Activated T-cell treated with anti-CD3 and anti-CD28 coated beads for 48 hours (primary cell): Measurements from ENCODE around the gene ZNRF1.
"Not testable (repeated sequence)": the region's sequence is repeated elsewhere in the genome, so short reads cannot be mapped to it uniquely, and the experiment has no call there.

Source experiments
- DNase-seq: peaks from one replicate; pipeline ENCODE4 v3.0.0-alpha.2; 2020; ENCODE audit warnings: low read depth

ZNRF1 gene

GRCh38 chr16:75002474-75002873, 3.6 kb downstream of the ZNRF1 start:
- DNase-seq, result no peak

DNA sequence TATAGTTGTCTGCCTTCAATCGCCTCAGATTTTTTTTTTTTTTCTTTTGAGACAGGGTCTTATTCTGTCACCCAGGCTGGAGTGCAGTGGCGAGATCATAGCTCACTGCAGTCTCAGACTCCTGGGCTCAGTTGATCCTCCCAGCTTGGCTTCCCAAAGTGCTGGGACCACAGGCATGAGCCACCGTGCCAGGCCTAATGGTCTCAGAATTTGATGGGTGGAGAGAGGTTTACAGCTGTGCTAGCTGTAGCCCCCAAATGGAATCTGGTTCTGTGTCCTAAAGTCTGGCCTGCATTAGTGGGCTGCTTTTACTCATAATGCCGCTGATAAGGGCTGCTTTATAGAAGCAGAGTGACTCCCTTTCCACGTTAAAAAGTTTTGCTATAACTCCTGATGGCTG, 5.1 kb downstream of the ZNRF1 start:
- no peak for DNase-seq

DNA sequence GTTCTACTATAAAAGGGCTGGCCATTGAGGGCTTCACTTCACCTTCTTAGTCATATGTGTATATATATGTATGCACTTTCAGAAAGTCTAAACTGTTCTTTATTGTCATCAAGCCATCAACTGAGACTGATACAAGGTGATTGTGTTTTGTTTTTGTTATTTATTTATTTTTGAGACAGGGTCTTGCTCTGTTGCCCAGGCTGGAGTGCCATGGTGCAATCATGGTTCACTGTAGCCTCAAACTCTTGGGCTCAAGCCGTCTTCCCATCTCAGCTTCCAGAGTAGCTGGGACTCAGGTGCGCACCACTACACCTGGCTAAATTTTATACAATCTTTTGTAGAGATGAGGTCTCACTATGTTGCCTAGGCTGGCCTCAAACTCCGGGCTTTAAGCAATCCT, 5.6 kb downstream of the ZNRF1 start:
- no peak for DNase-seq

DNA sequence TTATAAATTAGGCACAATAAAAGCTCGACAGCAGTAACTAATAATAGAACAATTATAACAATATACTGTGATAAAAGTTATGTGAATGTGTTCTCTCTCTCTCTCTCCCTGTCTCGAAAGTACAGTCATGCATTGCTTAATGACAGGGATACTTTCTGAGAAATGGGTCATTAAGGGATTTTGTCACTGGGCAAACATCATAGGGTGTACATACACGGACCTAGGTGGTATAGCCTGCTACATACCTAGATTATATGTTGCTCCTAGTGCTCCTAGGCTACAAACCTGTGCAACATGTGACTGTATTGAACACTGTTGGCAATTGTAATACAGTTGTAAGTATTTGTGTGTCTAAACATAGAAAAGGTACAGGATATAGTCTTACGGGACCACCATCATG, 6.9 kb downstream of the ZNRF1 start:
- no peak for DNase-seq

- no peak for DNase-seq
These were observed 8.6 kb downstream of the ZNRF1 start for GRCh38 chr16:75007443-75007842.

GRCh38 chr16:75010427-75010826, 11.6 kb downstream of the ZNRF1 start:
- no peak for DNase-seq

DNA sequence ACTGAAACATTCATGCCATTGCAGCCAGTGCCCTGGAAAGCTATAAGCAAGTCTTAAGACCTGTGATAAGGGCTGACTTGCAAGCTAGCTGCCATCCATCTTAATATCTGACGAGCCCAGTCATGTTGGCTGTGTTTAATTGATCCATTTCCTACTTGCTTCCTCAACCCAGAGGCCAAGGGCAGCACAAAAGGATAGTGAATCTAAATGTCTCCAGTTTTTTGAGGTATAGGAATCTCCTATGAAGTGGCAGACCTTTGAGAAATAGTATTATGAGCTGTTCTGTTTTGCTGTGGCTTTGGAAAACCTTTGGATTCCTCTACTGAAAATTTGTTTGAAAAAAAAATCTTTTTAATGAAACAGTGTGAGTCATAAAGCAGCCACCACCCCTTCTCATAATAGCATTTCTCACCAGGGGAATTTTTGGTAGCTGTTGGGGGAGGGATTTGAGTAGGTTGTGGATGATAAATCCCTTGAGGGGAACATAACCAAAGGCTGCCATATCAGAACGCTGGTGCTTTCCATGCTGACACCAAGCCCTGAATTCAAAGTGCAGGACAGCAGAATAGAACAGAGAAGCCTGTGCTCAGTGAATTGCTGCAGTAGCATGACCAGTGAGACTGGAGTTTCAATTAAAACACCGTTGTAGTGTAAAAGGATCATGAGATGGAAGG, 12.9 kb downstream of the ZNRF1 start:
- DNase-seq, result peak; percentile 35

- no peak for DNase-seq
These were observed 13.7 kb downstream of the ZNRF1 start for GRCh38 chr16:75012380-75013081.

DNA sequence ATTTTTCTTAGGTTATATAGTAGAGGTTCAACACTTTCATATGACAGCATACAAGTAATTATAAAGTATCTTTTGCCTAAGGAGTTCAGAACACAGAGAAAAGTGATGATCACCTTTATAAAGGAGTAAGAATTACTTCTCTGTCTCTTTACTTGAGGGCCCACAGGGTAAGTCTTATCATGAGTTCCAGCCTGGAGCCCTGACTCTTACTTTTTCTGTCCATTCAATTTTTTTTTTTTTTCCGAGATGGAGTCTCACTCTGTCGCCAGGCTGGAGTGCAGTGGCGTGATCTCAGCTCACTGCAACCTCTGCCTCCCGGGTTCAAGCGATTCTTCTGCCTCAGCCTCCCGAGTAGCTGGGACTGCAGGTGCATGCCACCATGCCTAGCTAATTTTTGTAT, 14.3 kb downstream of the ZNRF1 start:
- not testable (repeated sequence) for DNase-seq

- no peak for DNase-seq
These were observed 15.5 kb downstream of the ZNRF1 start for GRCh38 chr16:75014318-75014717.

- not testable (repeated sequence) for DNase-seq
These were observed 17.7 kb downstream of the ZNRF1 start for GRCh38 chr16:75016451-75017081.

GRCh38 chr16:75017670-75018525, 19.1 kb downstream of the ZNRF1 start:
- DNase-seq, result no peak

DNA sequence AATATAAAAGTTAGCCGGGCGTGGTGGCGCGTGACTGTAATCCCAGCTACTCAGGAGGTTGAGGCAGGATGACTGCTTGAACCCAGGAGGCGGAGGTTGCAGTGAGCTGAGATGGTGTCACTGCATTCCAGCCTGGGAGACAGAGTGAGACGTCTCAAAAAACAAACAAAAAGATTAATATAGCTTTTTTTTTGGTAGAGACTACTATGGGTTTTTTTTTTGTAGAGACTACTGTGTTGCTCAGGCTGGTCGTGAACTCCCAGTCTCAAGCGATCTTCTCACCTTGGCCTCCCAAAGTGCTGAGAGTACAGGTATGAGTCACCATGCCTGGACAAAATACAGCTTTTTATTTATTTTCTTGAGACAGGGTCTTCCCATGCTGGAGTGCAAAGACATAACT, 20.2 kb downstream of the ZNRF1 start:
- DNase-seq, result no peak

GRCh38 chr16:75019586-75019985, 20.8 kb downstream of the ZNRF1 start:
- no peak for DNase-seq

DNA sequence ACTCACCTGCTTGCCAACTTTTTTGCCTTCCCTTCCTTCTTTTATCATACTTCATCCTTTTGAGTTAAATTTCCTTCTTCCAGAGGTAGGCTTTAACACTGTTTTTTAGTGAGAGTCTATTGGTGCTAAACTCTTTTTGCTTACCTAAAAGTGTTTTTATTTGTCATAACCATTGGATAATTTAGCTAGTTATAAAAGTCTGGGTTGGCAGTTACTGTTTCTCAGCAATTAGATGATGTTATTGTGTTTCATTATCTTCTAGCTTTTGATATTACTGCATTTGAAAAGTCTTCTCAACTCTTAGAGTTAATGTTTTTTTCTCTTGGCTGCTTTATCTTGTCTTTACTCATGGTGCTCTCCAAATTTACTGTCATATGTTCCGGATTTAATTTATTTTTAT, 22.6 kb downstream of the ZNRF1 start:
- no peak for DNase-seq

DNA sequence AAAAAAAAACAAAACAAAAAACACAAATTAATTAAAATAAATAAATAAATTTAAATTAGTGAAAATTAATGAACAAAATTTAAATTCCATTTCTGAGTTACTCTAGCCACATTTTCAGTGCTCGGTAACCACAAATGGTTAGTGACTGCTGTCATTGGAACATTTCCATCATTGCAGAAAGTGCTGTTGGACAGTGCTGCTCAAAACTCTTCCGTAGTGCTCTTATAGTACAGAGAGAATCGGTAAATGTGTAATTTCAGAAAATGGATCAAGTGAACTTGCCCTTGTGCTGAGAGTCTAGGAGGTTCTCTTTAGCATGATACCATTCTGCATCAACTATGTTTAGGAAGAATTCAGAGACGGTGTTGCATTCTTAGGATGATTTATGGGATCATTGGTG, 23.7 kb downstream of the ZNRF1 start:
- no peak for DNase-seq

GRCh38 chr16:75023009-75023408, 24.2 kb downstream of the ZNRF1 start:
- DNase-seq, result no peak

GRCh38 chr16:75024182-75024581, 25.4 kb downstream of the ZNRF1 start:
- DNase-seq, result no peak

- DNase-seq, result no peak
These were observed 25.8 kb downstream of the ZNRF1 start for GRCh38 chr16:75024594-75024993.

DNA sequence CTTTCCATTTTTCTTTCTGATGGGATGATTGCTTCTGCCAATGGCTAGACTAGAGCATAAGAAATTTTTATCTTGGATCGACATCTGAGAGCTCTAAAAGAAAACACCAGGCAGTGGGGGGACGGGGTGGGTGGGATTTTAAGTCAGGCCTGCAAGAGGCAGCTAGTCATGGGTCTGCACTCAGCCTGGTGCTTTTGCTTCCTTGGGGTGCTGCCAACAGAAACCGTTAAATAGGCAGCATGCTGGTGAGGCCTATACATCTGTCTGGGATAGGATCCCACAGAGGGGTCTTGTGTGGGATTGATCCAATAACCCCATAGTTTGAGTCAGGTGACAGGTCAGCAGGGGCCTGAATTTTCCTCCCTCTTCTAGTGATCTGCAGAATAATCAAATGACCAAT, 26.9 kb downstream of the ZNRF1 start:
- no peak for DNase-seq

- DNase-seq, result not testable (repeated sequence)
These were observed 27.5 kb downstream of the ZNRF1 start for GRCh38 chr16:75026239-75026891.

GRCh38 chr16:75026892-75027391, 28.1 kb downstream of the ZNRF1 start:
- no peak for DNase-seq
